ENCODE measurements around the gene HECTD4.

- no peak for TF ChIP-seq CTCF (conservative IDR thresholded peaks at IDR 0.05)
- TF ChIP-seq ZFX (IDR thresholded peaks at IDR 0.05) = no peak
Observed at GRCh38 chr12:112370868-112371510, 11.2 kb downstream of the HECTD4 start.
